ENCODE results near the gene POLR3GL. TPM values are rescaled to one million over a fixed set of nuclear protein-coding genes. Genes with fewer than 3 reads are reported as not detected.

The POLR3GL gene
- total RNA-seq, 1 donor from 2014 or later: 22.9 TPM

DNA sequence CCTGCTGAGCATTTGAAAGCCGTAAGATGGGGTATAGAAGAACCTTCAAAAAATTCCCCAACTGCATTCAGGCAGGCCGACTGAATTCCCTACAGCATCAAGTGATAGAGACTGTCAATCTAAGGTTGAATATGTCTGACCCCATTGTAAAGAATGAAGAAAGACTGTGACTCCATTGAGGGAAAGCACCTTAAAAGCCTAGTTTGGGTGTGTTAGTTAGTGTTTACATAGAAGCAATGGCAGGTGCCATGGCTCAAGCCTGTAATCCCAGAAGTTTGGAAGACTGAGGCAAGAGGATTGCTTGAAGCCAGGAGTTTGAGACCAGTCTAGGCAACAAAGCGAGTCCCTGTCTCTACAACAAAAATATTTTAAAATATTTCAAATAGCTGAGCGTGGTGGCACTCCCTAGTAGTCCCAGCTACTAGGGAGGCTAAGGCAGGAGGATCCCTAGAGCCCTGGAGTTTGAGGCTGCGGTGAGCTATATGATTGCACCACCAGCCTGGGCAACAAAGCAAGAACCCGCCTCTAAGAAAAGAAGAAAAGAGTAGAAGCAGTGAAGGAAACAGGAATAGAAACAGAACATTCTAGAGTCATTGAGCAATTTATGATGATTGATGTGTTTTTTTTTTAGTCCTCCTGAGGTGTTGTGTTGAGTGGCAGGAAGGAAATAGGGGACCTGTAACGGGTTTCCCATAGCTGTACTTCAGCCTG, 15.4 kb downstream of the POLR3GL start:
- TF ChIP-seq, protein P1, sequence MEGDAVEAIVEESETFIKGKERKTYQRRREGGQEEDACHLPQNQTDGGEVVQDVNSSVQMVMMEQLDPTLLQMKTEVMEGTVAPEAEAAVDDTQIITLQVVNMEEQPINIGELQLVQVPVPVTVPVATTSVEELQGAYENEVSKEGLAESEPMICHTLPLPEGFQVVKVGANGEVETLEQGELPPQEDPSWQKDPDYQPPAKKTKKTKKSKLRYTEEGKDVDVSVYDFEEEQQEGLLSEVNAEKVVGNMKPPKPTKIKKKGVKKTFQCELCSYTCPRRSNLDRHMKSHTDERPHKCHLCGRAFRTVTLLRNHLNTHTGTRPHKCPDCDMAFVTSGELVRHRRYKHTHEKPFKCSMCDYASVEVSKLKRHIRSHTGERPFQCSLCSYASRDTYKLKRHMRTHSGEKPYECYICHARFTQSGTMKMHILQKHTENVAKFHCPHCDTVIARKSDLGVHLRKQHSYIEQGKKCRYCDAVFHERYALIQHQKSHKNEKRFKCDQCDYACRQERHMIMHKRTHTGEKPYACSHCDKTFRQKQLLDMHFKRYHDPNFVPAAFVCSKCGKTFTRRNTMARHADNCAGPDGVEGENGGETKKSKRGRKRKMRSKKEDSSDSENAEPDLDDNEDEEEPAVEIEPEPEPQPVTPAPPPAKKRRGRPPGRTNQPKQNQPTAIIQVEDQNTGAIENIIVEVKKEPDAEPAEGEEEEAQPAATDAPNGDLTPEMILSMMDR (IDR thresholded peaks at IDR 0.05): no peak
- intact Hi-C loops (cut with DNase I): loop anchor here (1.0 to 5.0 kb wide), 3 partner anchors 16 to 88 kb away; partner anchors contain the start of gene TXNIP
- Histone ChIP-seq H3K4me3 (peak overlapping the region; percentile 18 to 40), H3K27ac (peak overlapping the region; percentile 90 to 98), H3K27me3 (no peaks in the 10 kb centered on the region), H3K4me1 (peaks cover 36 to 67% of the 10 kb centered on the region in 2 donors), H3K36me3 (peaks cover 0 to 3% of the 10 kb centered on the region in 2 donors), H3K9me3 (no peaks in the 10 kb centered on the region)
- DNase-seq (ENCODE audit: low spot score in 2 of 2): peak in 1 of 2 donors; percentile 76

DNA sequence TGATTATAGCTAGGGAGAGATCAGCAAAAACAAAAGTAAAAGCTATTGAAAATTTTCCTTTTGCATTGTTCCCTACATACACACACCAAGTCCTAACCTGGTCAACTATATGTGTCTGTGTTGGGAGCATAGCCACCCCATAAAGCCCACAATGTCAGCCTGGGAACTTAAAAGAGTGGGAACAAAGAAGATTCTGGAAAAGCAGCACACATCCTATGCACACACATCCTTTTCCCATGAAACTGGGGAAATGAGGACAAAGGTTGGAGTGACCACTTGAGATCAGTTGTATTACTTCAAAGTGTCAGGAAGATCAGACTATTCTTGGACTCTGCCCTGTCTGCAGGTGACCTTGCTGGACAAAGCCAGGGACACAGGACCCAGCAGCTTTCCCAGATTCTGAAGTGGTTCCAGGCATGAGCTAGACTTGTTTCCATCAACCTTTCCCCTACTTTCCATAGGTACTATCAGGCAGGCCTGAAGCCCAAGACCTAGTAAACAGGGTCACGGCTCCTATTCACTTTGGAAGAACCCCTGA, 16.0 kb downstream of the POLR3GL start:
- H3K27me3 ChIP-seq: no peaks in the 10 kb centered on the region
- peaks cover 42 to 73% of the 10 kb centered on the region in 2 donors for H3K4me1 ChIP-seq
- DNase-seq (ENCODE audit: low spot score in 2 of 2): peak in 1 of 2 donors; percentile 61
- H3K4me3 ChIP-seq: peak overlapping the region in 1 of 2 donors; percentile 18
- peaks cover 0 to 3% of the 10 kb centered on the region in 2 donors for H3K36me3 ChIP-seq
- TF ChIP-seq, protein P1 (IDR thresholded peaks at IDR 0.05): no peak
- intact Hi-C loops (cut with DNase I): no loop called here
- H3K27ac ChIP-seq: peak overlapping the region; percentile 90 to 98
- H3K9me3 ChIP-seq: no peaks in the 10 kb centered on the region

DNA sequence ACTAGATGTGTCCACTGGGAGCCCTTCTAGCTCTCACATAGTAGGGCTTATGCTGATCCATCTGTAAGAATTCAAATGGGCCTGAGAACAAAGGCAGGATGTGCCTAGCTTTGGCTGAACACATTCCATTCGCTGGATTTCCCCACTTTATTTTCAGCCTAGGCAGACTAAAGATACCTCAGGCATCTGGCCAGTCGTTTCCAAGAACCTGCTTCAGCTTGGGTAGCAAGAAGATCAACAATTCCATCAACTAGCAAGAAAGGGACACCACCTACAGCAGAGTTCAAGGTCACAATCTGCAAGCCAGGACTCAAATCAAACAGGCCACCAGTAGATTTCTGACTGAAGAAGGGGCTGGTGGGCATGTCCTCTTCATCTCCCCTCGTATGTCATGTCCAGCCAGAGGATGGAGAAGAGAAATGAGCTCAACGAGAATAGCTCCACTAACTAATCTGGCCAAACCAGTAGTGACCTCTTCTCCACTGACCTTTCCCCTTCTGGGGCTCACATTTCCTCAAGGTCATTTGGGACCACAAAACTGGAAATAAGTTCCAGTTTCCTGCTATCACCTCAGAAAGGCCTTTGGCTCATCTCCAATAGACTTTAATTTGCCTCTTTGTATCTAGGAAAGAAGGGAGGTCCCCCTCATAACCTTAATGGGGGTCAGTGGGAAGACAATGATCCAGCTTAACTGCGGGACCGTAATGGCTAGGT, 17.7 kb downstream of the POLR3GL start:
- Histone ChIP-seq H3K4me3 (no peak overlapping the region), H3K27ac (peak overlapping the region; percentile 90 to 98), H3K9me3 (no peaks in the 10 kb centered on the region), H3K36me3 (no peaks in the 10 kb centered on the region), H3K27me3 (no peaks in the 10 kb centered on the region), H3K4me1 (peaks cover 42 to 81% of the 10 kb centered on the region in 2 donors)
- intact Hi-C loops (cut with DNase I): no loop called here
- DNase-seq (ENCODE audit: low spot score in 2 of 2): peak in 1 of 2 donors; percentile 82
- TF ChIP-seq, protein P1 (IDR thresholded peaks at IDR 0.05): no peak

DNA sequence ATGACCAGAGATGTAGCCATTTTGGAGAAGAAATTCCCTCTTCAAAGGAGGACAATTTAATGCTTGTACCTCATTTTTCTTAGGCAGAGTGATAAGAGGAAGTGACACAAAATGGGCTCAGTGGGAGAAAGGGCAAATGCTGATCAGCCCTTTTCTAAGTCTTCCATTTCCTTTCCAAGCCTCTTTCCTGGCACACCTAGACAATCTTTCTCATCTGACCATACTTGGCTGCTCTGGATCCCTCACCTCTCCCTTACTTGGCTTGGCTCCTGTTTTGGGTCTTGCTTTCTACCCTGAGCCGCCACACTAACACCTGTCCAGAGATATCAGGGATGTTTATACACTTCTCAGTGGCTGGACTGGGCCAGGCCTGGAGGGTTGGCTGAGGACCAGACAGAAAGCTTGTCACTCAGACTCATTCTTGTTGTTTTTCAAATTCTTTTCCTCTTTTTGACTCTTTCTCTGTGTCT, 18.8 kb downstream of the POLR3GL start:
- no peaks in the 10 kb centered on the region for H3K36me3 ChIP-seq
- DNase-seq (ENCODE audit: low spot score in 2 of 2): peak in 1 of 2 donors; percentile 64
- H3K4me3 ChIP-seq: no peak overlapping the region
- H3K27ac ChIP-seq: peak overlapping the region; percentile 90 to 98
- TF ChIP-seq, protein P1 (IDR thresholded peaks at IDR 0.05): no peak
- no peaks in the 10 kb centered on the region for H3K9me3 ChIP-seq
- H3K4me1 ChIP-seq: peaks cover 38 to 71% of the 10 kb centered on the region in 2 donors
- intact Hi-C loops (cut with DNase I): no loop called here
- no peaks in the 10 kb centered on the region for H3K27me3 ChIP-seq

DNA sequence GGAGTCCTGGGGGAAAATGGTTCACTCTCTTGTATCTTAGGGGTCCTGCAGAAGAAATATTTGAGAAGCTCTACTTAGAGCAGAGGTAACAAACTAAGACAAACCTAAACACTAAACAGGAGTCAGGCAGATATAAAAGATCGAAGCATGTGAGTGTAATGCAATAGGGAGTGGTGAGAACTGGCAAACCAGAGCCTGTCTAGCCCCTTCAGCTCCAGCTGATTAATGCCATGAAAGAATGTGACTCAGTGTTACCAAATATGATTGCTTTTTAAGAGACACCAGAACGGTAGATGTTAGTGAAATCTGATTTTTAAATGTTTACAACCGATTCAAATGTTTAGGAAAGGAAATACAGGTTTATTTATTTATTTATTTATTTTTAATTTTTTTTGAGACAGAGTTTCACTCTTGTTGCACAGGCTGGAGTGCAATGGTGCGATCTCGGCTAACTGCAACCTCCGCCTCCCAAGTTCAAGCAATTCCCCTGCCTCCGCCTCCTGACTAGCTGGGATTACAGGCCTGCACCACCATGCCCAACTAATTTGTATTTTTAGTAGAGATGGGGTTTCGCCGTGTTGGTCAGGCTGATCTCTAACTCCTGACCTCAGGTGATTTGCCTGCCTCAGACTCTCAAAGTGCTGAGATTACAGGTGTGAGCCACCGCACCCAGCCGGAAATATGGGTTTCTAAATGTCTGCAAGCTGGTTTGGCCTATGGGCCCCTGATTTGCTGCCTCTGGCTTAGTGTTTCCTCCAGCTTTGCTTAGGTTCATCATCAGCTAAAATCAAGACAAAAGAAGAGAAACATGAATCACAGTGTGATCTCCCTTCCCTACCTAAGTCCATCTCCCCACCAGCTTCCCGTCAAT, 19.7 kb downstream of the POLR3GL start:
- TF ChIP-seq, protein P1 (IDR thresholded peaks at IDR 0.05): no peak
- H3K4me3 ChIP-seq: no peak overlapping the region
- H3K9me3 ChIP-seq: no peaks in the 10 kb centered on the region
- peaks cover 30 to 62% of the 10 kb centered on the region in 2 donors for H3K4me1 ChIP-seq
- intact Hi-C loops (cut with DNase I): no loop called here
- H3K27me3 ChIP-seq: no peaks in the 10 kb centered on the region
- peak overlapping the region; percentile 90 to 98 for H3K27ac ChIP-seq
- peak in 1 of 2 donors; percentile 24 for DNase-seq (ENCODE audit: low spot score in 2 of 2)
- no peaks in the 10 kb centered on the region for H3K36me3 ChIP-seq
